ENCODE data around the gene PAX8.

PAX8 gene

GRCh38 chr2:113173542-113174375, 105.0 kb downstream of the PAX8 start, which contains the start of gene PSD4:
PSD4 (plus strand) TSS chr2:113173971; CDS start chr2:113182457, 8,486 bp downstream.
- Mint-ChIP-seq H3K9me3 (peaks cover 4% of the 10 kb centered on the region), H3K27ac (peak within 1 kb of the TSS; percentile 95), H3K36me3 (peaks cover 15% of the 10 kb centered on the region), H3K4me1 (peaks cover 74% of the 10 kb centered on the region), H3K27me3 (no peaks in the 10 kb centered on the region), H3K4me3 (peak within 1 kb of the TSS; percentile 89)

- Mint-ChIP-seq H3K27ac (peak overlapping the region; percentile 95), H3K27me3 (no peaks in the 10 kb centered on the region), H3K4me1 (peaks cover 74% of the 10 kb centered on the region), H3K9me3 (peaks cover 4% of the 10 kb centered on the region), H3K4me3 (peak overlapping the region; percentile 89), H3K36me3 (peaks cover 13% of the 10 kb centered on the region)
Observed at GRCh38 chr2:113172721-113173541, 105.8 kb downstream of the PAX8 start.

GRCh38 chr2:113171334-113172075, 107.2 kb downstream of the PAX8 start:
- Mint-ChIP-seq H3K4me1 (peaks cover 72% of the 10 kb centered on the region), H3K4me3 (peak overlapping the region; percentile 63), H3K27ac (peak overlapping the region; percentile 79), H3K9me3 (peaks cover 4% of the 10 kb centered on the region), H3K27me3 (no peaks in the 10 kb centered on the region), H3K36me3 (peaks cover 8% of the 10 kb centered on the region)

- H3K4me1 Mint-ChIP-seq, result peaks cover 83% of the 10 kb centered on the region
- no peaks in the 10 kb centered on the region for H3K27me3 Mint-ChIP-seq
- H3K9me3 Mint-ChIP-seq, result peaks cover 4% of the 10 kb centered on the region
- peak overlapping the region; percentile 53 for H3K4me3 Mint-ChIP-seq
- H3K27ac Mint-ChIP-seq, result peak overlapping the region; percentile 93
- H3K36me3 Mint-ChIP-seq, result peaks cover 6% of the 10 kb centered on the region
Observed at GRCh38 chr2:113169586-113169985, 109.1 kb downstream of the PAX8 start.

GRCh38 chr2:113169002-113169530, 109.7 kb downstream of the PAX8 start:
- Mint-ChIP-seq H3K27me3 (no peaks in the 10 kb centered on the region), H3K36me3 (peaks cover 6% of the 10 kb centered on the region), H3K4me3 (peak overlapping the region; percentile 30), H3K9me3 (peaks cover 4% of the 10 kb centered on the region), H3K4me1 (peaks cover 88% of the 10 kb centered on the region), H3K27ac (peak overlapping the region; percentile 99)

- Mint-ChIP-seq H3K36me3 (peaks cover 6% of the 10 kb centered on the region), H3K27ac (peak overlapping the region; percentile 99), H3K9me3 (peaks cover 4% of the 10 kb centered on the region), H3K4me1 (peaks cover 83% of the 10 kb centered on the region), H3K27me3 (no peaks in the 10 kb centered on the region), H3K4me3 (peak overlapping the region; percentile 30)
Observed at GRCh38 chr2:113167962-113168340, 110.8 kb downstream of the PAX8 start.

- H3K36me3 Mint-ChIP-seq, result peaks cover 6% of the 10 kb centered on the region
- H3K4me1 Mint-ChIP-seq, result peaks cover 83% of the 10 kb centered on the region
- H3K4me3 Mint-ChIP-seq, result peak overlapping the region; percentile 35
- H3K27me3 Mint-ChIP-seq, result no peaks in the 10 kb centered on the region
- peaks cover 4% of the 10 kb centered on the region for H3K9me3 Mint-ChIP-seq
- H3K27ac Mint-ChIP-seq, result peak overlapping the region; percentile 99
Observed at GRCh38 chr2:113167115-113167932, 111.4 kb downstream of the PAX8 start.

GRCh38 chr2:113166187-113166645, 112.5 kb downstream of the PAX8 start:
- Mint-ChIP-seq H3K4me3 (no peak overlapping the region), H3K27ac (peak overlapping the region; percentile 77), H3K36me3 (peaks cover 5% of the 10 kb centered on the region), H3K4me1 (peaks cover 78% of the 10 kb centered on the region), H3K9me3 (peaks cover 3% of the 10 kb centered on the region), H3K27me3 (no peaks in the 10 kb centered on the region)

Measured in activated naive CD4-positive, alpha-beta T cell treated with anti-CD3 and anti-CD28 coated beads, Interleukin-2, amount 50 U/mL, for 24 hours (primary cell).